HG03457 (cell line): ENCODE measurements around the gene PLPPR2.
"Not testable (repeated sequence)": the region's sequence is repeated elsewhere in the genome, so short reads cannot be mapped to it uniquely, and the experiment has no call there.

ENCODE experiments used
- ATAC-seq: cut with Tn5 transposase; IDR thresholded peaks from one replicate; pipeline ENCODE4 v1.9.1; 2021; ENCODE audit warnings: moderate number of reproducible peaks; ENCODE audit not compliant: unreplicated experiment

The PLPPR2 gene

GRCh38 chr19:11355160-11356073, at the start of gene PLPPR2:
PLPPR2 (plus strand) TSS chr19:11355432; CDS start chr19:11357674, 2,242 bp downstream.
- ATAC-seq: no peak

GRCh38 chr19:11306337-11306736, 48.9 kb upstream of the PLPPR2 start:
- ATAC-seq: no peak

- ATAC-seq: not testable (repeated sequence)
Measured at GRCh38 chr19:11320278-11320995, 34.8 kb upstream of the PLPPR2 start.

GRCh38 chr19:11321191-11322126, 33.8 kb upstream of the PLPPR2 start:
- ATAC-seq: no peak

GRCh38 chr19:11322269-11323024, 32.8 kb upstream of the PLPPR2 start:
- ATAC-seq: no peak

GRCh38 chr19:11323601-11324078, 31.6 kb upstream of the PLPPR2 start:
- no peak for ATAC-seq

GRCh38 chr19:11324079-11324661, 31.1 kb upstream of the PLPPR2 start:
- no peak for ATAC-seq

GRCh38 chr19:11324748-11325389, 30.4 kb upstream of the PLPPR2 start:
- no peak for ATAC-seq

- ATAC-seq: no peak
Measured at GRCh38 chr19:11325544-11325943, 29.7 kb upstream of the PLPPR2 start.

GRCh38 chr19:11330127-11330526, 25.1 kb upstream of the PLPPR2 start:
- no peak for ATAC-seq

GRCh38 chr19:11331502-11331901, 23.7 kb upstream of the PLPPR2 start:
- no peak for ATAC-seq

GRCh38 chr19:11332822-11333221, 22.4 kb upstream of the PLPPR2 start:
- no peak for ATAC-seq

GRCh38 chr19:11333838-11334237, 21.4 kb upstream of the PLPPR2 start:
- ATAC-seq: not testable (repeated sequence)

GRCh38 chr19:11335449-11336146, 19.6 kb upstream of the PLPPR2 start:
- ATAC-seq: no peak

GRCh38 chr19:11337080-11337479, 18.2 kb upstream of the PLPPR2 start:
- no peak for ATAC-seq

GRCh38 chr19:11338121-11338520, 17.1 kb upstream of the PLPPR2 start:
- ATAC-seq: no peak

GRCh38 chr19:11338569-11339253, 16.5 kb upstream of the PLPPR2 start:
- no peak for ATAC-seq
